ENCODE results near the gene ZSCAN23. TPM values are rescaled to one million over a fixed set of nuclear protein-coding genes. Genes with fewer than 3 reads are reported as not detected.

The ZSCAN23 gene
- total RNA-seq, 4 donors from 2014 or later, result 0.35 to 1.1 (median 0.84) TPM

DNA sequence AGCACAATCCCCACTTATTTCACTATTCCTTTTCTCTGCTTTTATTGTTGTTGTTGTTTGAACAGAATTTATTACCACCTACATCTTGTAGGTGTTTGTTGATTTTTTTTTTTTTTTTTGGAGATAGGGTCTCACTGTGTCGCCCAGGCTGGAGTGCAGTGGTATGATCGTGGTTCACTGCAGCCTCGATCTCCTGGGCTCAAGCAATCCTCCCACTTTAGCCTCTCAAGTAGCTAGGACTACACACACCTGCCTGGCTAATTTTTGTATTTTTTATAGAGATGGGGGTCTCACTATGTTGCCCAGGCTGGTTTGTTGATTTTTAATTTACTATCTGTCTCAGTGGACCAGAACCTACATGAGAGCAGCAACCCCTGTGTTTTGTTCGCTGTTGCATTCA is 47.4 kb downstream of the ZSCAN23 start:
- TF ChIP-seq POLR2A (IDR thresholded peaks at IDR 0.05), result no peak
- TF ChIP-seq, protein P1, sequence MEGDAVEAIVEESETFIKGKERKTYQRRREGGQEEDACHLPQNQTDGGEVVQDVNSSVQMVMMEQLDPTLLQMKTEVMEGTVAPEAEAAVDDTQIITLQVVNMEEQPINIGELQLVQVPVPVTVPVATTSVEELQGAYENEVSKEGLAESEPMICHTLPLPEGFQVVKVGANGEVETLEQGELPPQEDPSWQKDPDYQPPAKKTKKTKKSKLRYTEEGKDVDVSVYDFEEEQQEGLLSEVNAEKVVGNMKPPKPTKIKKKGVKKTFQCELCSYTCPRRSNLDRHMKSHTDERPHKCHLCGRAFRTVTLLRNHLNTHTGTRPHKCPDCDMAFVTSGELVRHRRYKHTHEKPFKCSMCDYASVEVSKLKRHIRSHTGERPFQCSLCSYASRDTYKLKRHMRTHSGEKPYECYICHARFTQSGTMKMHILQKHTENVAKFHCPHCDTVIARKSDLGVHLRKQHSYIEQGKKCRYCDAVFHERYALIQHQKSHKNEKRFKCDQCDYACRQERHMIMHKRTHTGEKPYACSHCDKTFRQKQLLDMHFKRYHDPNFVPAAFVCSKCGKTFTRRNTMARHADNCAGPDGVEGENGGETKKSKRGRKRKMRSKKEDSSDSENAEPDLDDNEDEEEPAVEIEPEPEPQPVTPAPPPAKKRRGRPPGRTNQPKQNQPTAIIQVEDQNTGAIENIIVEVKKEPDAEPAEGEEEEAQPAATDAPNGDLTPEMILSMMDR (IDR thresholded peaks at IDR 0.05), result no peak
- peaks cover 0 to 60% (median 19%) of the 10 kb centered on the region in 3 donors for H3K4me1 ChIP-seq
- H3K9me3 ChIP-seq, result no peaks in the 10 kb centered on the region
- peaks cover 0 to 57% (median 0%) of the 10 kb centered on the region in 3 donors for H3K36me3 ChIP-seq
- peak overlapping the region in 1 of 4 donors; percentile 34 for H3K27ac ChIP-seq
- DNase-seq, result no peak
- no peak overlapping the region for H3K4me3 ChIP-seq
- 98 to 99% methylated on average over 4 of the region's 4 CpGs for WGBS, 2 donors
- intact Hi-C loops (cut with DNase I), result no loop called here
- H3K27me3 ChIP-seq, result no peaks in the 10 kb centered on the region

DNA sequence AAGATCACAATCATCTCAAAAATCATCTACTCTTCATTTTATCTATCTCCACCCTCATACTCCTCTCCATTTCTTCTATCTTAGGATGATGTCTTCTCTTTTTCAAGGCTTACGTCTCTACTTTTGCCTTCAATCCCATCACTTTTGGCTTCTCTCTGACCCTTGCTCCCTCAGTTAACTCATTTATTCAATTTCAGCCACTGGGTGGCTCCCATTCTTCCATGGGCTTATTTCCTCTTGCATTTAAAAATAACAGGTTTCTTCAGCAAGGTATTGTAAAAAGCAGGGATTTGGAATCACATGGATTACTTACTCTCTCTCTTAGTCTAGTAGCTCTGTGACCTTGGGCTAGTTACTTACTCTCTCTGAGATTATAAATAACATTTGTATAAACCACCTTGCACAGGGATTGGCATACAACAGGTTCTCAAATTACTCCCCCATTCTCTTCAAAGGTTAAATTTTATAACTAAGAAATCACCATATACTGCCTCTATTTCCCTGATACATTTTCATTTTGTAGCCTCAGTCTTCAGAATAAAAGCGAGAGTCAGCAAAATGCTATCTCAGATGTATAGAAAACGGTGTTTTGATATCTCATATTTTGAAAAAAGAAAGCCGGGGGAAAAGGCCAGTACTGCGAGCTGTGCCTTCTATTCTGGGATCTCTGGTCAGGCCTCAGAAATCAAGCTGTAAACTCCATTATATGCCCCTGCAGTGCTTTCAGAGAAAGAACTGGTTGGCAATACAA is 49.2 kb downstream of the ZSCAN23 start:
- 75 to 93% methylated on average over 5 of the region's 5 CpGs for WGBS, 2 donors
- Histone ChIP-seq H3K4me3 (no peak overlapping the region), H3K27me3 (no peaks in the 10 kb centered on the region), H3K4me1 (peaks cover 0 to 48% (median 19%) of the 10 kb centered on the region in 3 donors), H3K9me3 (no peaks in the 10 kb centered on the region), H3K36me3 (peaks cover 0 to 75% (median 0%) of the 10 kb centered on the region in 3 donors), H3K27ac (no peak overlapping the region)
- TF ChIP-seq POLR2A (IDR thresholded peaks at IDR 0.05), result no peak
- TF ChIP-seq, protein P1 (IDR thresholded peaks at IDR 0.05), result peak in 1 of 6 experiments; percentile 29
- no peak for DNase-seq
- intact Hi-C loops (cut with DNase I), result no loop called here

DNA sequence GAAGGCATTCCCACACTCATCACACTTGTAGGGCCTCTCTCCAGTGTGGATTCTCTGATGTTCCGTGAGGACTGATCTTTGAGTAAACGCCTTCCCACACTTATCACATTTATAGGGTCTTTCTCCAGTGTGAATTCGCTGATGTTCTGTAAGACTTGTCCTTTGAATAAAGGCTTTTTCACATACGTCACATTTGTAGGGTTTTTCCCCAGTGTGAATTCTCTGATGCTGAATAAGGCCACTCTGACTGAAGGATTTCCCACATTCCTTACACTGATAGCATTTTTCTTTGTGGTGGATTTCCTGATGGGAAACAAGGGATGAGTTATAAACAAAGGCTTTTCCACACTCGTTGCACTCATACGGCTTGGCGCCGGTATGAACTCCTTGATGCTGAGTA is 52.6 kb downstream of the ZSCAN23 start:
- DNase-seq, result no peak
- no peaks in the 10 kb centered on the region for H3K9me3 ChIP-seq
- H3K27me3 ChIP-seq, result no peaks in the 10 kb centered on the region
- intact Hi-C loops (cut with DNase I), result no loop called here
- 91 to 94% methylated on average over 7 to 8 of the region's 8 CpGs for WGBS, 2 donors
- no peak overlapping the region for H3K27ac ChIP-seq
- TF ChIP-seq POLR2A (IDR thresholded peaks at IDR 0.05), result no peak
- H3K4me1 ChIP-seq, result peaks cover 0 to 15% (median 0%) of the 10 kb centered on the region in 3 donors
- H3K4me3 ChIP-seq, result no peak overlapping the region
- H3K36me3 ChIP-seq, result peaks cover 0 to 89% (median 0%) of the 10 kb centered on the region in 3 donors

DNA sequence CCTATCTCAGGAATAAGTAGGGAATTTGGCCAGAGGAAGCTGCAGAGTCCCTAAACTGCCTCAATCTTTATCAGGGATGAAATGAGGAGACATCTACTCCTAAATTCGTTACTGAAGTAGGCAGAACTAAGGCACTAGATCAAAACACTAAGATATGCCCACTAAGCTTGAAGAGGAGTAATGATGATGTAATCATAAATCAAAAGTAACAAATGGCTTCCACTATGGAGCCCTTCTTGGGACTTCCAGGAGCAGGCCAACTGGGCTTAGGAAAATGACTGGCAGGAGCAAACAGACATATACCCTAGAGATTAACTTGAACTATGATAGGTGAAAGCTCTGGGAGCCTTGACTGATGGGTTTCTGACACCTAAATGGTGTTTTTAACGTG is 59.2 kb downstream of the ZSCAN23 start:
- peaks cover 0 to 19% (median 0%) of the 10 kb centered on the region in 3 donors for H3K4me1 ChIP-seq
- no peak for TF ChIP-seq POLR2A (IDR thresholded peaks at IDR 0.05)
- TF ChIP-seq, protein P1 (IDR thresholded peaks at IDR 0.05), result no peak
- no peaks in the 10 kb centered on the region for H3K27me3 ChIP-seq
- no peak for DNase-seq
- peaks cover 0 to 3% (median 2%) of the 10 kb centered on the region in 3 donors for H3K9me3 ChIP-seq
- intact Hi-C loops (cut with DNase I), result no loop called here
- H3K4me3 ChIP-seq, result no peak overlapping the region
- H3K27ac ChIP-seq, result peak overlapping the region in 1 of 4 donors; percentile 72
- WGBS, 2 donors, result 78 to 82% methylated on average over 2 of the region's 2 CpGs
- H3K36me3 ChIP-seq, result peaks cover 0 to 70% (median 0%) of the 10 kb centered on the region in 3 donors

DNA sequence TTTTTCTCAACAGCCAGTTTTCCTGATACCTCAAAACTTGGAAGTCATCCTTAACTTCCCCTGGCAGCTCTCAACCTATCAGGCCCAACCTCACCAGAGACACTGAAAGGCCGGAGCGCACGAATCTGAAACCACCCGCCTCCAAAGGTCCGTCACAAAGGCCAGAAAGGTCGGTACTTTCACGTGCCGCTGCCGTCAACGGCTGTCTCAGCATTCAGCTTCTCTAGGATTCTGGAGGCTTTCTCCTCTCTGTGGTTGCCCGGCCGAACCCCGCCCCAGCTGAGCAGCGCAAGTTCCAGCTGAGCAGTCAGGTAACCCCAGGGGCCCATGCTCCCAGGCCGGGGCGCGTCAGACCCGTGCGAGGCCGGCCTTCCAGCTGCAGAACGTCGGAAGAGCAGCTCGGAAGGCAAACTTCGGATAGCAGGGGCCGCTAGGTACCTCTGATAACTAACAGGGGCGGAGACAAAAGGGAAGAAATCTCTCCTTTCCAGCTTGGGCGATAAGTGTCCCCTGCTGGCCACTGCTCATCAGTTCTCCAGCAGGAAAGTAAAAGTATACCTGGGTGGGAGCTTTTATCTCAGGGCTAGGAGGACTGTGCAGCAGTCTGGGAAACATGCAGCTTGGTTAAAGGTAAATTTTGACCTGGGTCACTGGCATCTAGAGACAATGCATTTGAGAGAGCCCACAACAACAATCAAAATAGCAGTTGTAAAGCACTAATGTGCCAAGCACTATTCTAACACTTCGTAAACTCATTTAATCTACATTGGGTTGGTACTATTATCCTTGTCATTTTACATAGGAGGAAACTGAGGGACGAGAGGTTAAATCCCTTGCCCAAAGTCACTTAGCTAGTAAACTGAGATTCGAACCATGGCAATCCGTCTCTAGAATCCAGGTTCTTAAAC is 59.8 kb downstream of the ZSCAN23 start:
- TF ChIP-seq, protein P1 (IDR thresholded peaks at IDR 0.05), result peak in 5 of 6 experiments; percentile 23 to 53 (median 28)
- TF ChIP-seq POLR2A (IDR thresholded peaks at IDR 0.05), result no peak
- no peaks in the 10 kb centered on the region for H3K27me3 ChIP-seq
- peaks cover 0 to 19% (median 0%) of the 10 kb centered on the region in 3 donors for H3K4me1 ChIP-seq
- intact Hi-C loops (cut with DNase I), result no loop called here
- H3K9me3 ChIP-seq, result peaks cover 0 to 8% (median 7%) of the 10 kb centered on the region in 3 donors
- peak overlapping the region; percentile 24 to 58 (median 52) for H3K4me3 ChIP-seq
- peak; percentile 52 for DNase-seq
- whole genome bisulfite sequencing, 2 donors, result 30 to 82% methylated on average over 6 to 17 of the region's 31 CpGs
- peaks cover 0 to 70% (median 0%) of the 10 kb centered on the region in 3 donors for H3K36me3 ChIP-seq
- H3K27ac ChIP-seq, result peak overlapping the region; percentile 63 to 83 (median 76)

Small RNAs within 50 kb of the gene (small RNA-seq; reads per million reads assigned to genes)
- 0 reads per million in 4 donors for gene RNU2-45P

Other genes starting within 250 kb of the ZSCAN23 start
- 10 to 100 TPM in 1 of 4 donors, 1 to 10 TPM in 2, under 1 TPM in 1; 0.95 to 11.3 (median 3.4) TPM for gene ZSCAN9, start 218.2 kb downstream of the ZSCAN23 start, total RNA-seq
- gene ZKSCAN4, start 191.2 kb downstream of the ZSCAN23 start, total RNA-seq, result 1 to 10 TPM; 2.4 to 5.3 (median 3.3) TPM
- gene NKAPL, start 184.2 kb downstream of the ZSCAN23 start, total RNA-seq, result 1 to 10 TPM in 1 of 4 donors, under 1 TPM in 2, not detected in 1; 0.22 to 1.5 (median 0.70) TPM
- gene ZSCAN26, start 176.3 kb downstream of the ZSCAN23 start, total RNA-seq, result 10 to 100 TPM in 1 of 4 donors, 1 to 10 TPM in 3; 2.1 to 17.0 (median 3.4) TPM
- 1 to 10 TPM in 2 of 4 donors, under 1 TPM in 2; 0.61 to 3.1 (median 1.3) TPM for gene PGBD1, start 161.9 kb downstream of the ZSCAN23 start, total RNA-seq
- gene ZSCAN31, start 107.3 kb downstream of the ZSCAN23 start, total RNA-seq, result 10 to 100 TPM; 11.6 to 59.9 (median 19.4) TPM
- 1 to 10 TPM; 1.1 to 2.9 (median 2.1) TPM for gene ZKSCAN3, start 93.5 kb downstream of the ZSCAN23 start, total RNA-seq
- gene ZSCAN12, start 43.7 kb downstream of the ZSCAN23 start, total RNA-seq, result 1 to 10 TPM; 1.3 to 4.0 (median 2.2) TPM
- gene GPX6, start 72.3 kb upstream of the ZSCAN23 start, total RNA-seq, result not detected
- gene GPX5, start 82.4 kb upstream of the ZSCAN23 start, total RNA-seq, result not detected

Data from esophagus squamous epithelium (tissue), 5 donors.